Mesenteric fat pad (tissue), 1 donor: Measurements from ENCODE around the gene AGBL1. TPM values are rescaled to one million over a fixed set of nuclear protein-coding genes. Genes with fewer than 3 reads are reported as not detected.
"Not testable (repeated sequence)": the region's sequence is repeated elsewhere in the genome, so short reads cannot be mapped to it uniquely, and the experiment has no call there.

ENCODE experiments used
- DNase-seq: peaks from one replicate; pipeline ENCODE4 v3.0.0-alpha.2; 2020; ENCODE audit warnings: low spot score
- total RNA-seq: library from RNA; stranded (reverse); fragmentation: NEBNext Ultra II Directional; extraction: Animal tissue kit (Norgen Biotek cat#: 25700); gene quantifications from one replicate; pipeline ENCODE4 v1.2.1, GENCODE V29; 2021
- donor health status: DM: yes; HTN: yes; CAD: no.

AGBL1 gene
- total RNA-seq, 1 donor from 2014 or later = not detected

GRCh38 chr15:87042619-87043018 lies 962.9 kb downstream of the AGBL1 start:
- DNase-seq = not testable (repeated sequence)

GRCh38 chr15:87045746-87046145 lies 966.1 kb downstream of the AGBL1 start:
- DNase-seq = no peak

GRCh38 chr15:87047203-87047965 lies 967.7 kb downstream of the AGBL1 start:
- no peak for DNase-seq
